GM19455 (cell line): Measurements from ENCODE around the gene FGD2.

Experiments
- ATAC-seq: cut with Tn5 transposase; IDR thresholded peaks from one replicate; pipeline ENCODE4 v1.9.1; 2021; ENCODE audit not compliant: unreplicated experiment

Gene FGD2, protein sequence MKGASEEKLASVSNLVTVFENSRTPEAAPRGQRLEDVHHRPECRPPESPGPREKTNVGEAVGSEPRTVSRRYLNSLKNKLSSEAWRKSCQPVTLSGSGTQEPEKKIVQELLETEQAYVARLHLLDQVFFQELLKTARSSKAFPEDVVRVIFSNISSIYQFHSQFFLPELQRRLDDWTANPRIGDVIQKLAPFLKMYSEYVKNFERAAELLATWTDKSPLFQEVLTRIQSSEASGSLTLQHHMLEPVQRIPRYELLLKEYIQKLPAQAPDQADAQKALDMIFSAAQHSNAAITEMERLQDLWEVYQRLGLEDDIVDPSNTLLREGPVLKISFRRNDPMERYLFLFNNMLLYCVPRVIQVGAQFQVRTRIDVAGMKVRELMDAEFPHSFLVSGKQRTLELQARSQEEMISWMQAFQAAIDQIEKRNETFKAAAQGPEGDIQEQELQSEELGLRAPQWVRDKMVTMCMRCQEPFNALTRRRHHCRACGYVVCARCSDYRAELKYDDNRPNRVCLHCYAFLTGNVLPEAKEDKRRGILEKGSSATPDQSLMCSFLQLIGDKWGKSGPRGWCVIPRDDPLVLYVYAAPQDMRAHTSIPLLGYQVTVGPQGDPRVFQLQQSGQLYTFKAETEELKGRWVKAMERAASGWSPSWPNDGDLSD

DNA sequence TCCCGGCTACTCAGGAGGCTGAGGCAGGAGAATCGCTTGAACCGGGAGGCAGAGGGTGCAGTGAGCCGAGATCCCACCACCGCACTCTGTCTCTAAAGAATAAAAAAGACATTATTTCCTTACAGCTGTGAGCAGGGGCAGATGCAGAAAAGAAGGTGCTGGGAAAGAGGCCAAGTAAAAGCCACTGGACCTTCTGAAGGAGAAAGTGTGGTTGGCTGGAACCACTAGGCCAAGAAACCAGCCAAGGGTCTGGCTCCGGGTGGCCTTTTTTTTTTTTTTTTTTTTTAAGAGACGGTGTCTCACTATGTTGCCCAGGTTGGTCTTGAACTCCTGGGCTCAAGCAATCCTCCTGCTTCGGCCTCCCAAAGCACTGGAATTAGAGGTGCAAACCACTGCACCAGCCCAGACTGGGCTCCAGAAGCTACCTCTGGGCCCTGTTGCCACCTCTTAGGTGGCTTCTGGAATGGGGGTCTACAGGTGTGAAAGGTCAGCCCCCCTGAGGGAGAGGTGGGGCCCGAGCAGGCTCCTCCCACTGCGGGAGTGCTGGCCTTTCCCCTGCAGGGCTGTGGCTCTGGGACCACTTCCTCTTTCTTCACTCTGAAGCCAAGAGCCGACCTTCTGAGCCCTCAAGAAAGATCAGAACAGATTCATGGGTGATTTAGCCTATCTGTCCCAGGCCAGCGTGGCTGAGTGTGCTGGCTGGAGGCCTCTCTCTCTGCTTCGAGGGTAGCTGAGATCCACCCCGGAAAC lies at the start of gene FGD2:
FGD2 (plus strand) TSS at position 595 of the 750 bp plus-strand sequence. CDS start 163 bp downstream, outside the sequence.
- ATAC-seq = peak; percentile 71

DNA sequence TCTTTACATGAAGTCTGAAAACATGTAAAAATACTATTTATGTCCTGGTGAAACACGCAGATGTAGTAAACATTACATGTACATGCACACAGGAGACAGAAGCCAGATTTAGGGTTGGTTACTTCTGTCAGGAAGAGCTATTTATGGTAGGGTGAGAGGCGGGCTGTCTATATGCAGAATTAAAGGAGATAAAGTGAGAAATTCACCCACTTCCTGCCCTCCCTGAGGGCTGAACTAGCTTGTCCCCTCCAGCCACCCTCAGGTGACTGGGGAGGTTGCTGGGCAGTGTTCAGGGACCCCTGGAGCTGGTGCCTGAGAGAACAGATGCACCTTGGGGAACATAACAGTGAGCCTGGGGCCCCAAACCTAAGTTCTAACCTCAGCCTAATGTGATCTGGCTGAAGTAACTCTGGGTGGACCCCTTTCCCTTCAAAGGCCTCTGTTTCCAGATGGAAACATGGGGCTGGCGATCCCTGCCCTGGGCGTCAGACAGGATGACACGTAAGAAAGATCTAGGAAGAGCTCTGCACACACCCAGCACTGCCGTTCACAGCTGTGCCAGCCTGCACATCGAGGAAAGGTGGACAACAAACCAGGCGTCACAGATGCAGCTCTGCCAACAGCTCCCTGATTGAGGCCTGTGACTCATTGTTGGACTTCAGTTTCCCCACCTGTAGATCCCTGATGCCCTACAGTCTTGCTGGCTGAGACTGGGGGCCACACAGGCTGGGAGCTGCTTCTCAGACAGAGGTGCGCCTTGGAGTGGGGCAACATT lies 49.6 kb upstream of the FGD2 start:
- ATAC-seq = no peak

DNA sequence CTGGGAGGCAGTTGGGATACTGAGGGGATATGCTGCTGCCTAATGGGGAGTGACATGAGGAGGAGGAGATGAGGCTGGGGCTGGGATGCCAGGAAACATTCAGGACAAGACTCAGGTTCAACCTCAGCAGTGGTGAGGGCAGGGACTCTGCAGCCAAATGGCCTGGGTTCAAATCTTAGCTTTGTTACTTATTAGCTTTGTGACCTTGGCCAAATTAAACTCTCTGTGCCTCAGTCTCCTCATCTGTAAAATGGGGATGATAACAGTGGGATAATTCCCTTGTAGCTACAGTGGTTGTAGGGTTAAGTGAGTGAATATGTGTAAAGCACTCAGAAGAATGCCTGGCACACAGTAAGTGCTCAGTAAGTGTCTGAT lies 49.0 kb upstream of the FGD2 start:
- ATAC-seq = no peak

DNA sequence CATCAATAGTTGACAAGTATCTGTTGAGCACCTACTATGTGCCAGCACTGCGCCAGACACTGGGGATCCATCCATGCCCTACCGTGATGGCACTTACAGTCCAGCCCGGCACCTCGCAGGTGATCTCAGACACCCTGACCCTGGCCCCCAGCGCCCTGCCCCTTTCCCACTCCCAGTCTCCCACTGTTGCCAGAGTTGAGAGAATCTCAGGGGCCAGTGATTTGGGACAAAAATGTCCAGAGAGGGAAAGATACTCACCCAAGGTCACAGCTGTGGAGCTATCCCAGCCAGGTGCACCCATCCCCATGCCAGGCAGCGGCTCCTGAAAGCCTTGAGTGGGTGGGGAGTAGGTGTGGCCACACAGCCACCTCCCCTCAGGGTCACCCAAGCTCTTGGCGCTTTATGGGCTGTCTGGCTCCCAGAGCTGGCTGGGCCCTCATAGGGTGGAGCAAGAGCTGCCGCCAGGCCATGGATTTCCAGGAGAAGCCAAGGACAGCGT lies 47.6 kb upstream of the FGD2 start:
- ATAC-seq = no peak

DNA sequence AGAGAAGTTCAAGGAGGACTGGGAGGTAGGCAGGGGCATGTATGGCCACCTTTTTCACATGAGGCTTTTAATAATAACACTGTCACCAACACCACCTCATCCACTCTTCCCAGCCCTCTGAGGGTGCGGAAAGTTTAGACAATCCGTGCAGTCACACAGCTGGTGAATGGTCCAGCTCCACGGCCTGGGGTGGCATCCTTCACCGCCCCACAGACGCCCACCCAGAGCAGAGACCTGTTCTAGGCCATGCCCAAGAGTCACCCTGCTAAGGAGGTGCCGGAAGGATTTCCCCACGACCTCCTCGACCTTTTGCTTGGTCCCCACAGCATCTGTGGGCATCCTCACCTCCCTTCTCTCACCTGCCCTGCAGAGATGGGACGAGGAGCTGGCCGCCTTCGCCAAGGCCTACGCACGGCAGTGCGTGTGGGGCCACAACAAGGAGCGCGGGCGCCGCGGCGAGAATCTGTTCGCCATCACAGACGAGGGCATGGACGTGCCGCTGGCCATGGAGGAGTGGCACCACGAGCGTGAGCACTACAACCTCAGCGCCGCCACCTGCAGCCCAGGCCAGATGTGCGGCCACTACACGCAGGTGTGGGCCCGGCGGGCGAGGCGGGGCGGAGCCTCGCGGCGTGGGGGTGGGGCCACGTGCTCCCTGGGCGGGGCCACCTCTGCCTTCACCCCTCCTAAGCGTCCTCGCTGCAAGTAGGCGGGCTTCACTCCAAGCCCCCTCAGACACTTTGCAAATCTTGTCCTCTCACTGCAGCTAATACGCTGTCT lies 46.5 kb upstream of the FGD2 start:
- no peak for ATAC-seq

DNA sequence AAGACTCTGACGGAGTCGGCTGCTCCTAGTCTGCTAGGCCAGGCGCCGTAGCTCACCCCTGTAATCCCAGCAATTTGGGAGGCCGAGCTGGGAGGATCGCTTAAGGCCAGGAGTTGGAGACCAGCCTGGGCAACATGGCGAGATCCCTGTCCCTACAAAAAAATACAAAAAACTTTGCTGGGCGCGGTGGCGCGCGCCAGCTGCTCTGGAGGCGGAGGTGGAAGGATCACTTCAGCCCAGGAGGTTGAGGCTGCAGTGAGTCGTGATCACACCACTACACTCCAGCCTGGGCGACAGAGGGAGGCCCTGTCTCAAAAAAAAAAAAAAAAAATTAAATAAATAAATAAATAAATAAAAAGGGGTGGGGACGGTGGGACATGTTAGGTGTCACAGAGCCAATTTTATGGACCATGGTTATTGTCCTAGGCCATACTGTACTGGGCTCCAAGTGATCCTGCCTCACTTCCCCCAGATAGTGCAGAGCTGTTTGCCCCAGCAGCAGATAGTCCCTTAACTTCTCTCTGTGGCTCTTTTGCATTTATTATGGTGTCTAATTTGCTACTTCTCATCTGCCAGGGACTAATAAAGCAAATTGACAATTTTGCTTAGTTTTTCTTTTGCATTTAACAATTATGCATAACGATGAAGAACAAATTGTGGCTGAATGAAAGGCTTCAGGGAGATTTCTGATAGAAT lies 45.8 kb upstream of the FGD2 start:
- ATAC-seq = no peak

DNA sequence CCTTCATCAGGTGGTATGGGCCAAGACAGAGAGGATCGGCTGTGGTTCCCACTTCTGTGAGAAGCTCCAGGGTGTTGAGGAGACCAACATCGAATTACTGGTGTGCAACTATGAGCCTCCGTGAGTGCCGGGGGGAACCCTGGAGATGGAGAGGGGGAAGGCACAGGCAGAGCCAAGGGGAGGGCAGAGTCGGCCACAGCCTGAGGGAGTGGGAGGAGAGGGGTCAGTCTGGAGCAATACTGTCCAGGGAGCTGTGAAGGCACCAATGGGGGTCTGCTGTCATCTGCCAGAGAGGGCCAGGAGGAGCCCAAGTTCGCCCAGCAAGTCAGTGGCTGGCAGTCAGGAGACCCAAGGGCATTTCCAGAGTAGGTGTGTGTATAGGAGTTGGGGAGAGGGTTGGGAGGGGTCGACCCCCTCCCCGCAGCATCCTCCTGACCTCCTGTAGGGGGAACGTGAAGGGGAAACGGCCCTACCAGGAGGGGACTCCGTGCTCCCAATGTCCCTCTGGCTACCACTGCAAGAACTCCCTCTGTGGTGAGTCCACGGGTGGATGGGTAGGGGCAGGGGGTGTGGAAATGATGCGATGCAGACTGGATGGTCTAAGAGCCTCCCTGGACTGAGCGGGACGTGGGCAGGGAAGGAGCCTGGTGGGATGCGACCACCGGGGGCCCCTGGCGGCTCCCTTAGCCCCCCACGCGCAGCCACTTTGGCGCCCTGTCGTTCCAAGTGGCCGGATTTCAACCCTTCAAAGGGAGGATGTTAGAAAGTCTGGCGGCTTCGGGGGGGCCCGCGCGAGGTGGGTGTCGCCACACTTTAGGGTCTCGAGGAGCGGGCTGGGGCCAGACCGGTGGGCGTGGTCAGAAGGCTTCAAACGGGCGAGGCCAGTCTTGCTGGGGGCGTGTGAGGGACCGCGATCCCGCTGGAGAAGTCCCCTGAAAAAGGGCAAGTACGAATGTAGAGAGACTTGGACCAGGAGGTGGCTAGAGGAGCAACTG lies 43.7 kb upstream of the FGD2 start:
- no peak for ATAC-seq

DNA sequence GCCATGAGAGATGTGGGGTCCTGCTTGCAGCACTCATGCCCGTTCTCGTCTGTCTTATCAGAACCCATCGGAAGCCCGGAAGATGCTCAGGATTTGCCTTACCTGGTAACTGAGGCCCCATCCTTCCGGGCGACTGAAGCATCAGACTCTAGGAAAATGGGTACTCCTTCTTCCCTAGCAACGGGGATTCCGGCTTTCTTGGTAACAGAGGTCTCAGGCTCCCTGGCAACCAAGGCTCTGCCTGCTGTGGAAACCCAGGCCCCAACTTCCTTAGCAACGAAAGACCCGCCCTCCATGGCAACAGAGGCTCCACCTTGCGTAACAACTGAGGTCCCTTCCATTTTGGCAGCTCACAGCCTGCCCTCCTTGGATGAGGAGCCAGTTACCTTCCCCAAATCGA lies 42.6 kb upstream of the FGD2 start:
- no peak for ATAC-seq

DNA sequence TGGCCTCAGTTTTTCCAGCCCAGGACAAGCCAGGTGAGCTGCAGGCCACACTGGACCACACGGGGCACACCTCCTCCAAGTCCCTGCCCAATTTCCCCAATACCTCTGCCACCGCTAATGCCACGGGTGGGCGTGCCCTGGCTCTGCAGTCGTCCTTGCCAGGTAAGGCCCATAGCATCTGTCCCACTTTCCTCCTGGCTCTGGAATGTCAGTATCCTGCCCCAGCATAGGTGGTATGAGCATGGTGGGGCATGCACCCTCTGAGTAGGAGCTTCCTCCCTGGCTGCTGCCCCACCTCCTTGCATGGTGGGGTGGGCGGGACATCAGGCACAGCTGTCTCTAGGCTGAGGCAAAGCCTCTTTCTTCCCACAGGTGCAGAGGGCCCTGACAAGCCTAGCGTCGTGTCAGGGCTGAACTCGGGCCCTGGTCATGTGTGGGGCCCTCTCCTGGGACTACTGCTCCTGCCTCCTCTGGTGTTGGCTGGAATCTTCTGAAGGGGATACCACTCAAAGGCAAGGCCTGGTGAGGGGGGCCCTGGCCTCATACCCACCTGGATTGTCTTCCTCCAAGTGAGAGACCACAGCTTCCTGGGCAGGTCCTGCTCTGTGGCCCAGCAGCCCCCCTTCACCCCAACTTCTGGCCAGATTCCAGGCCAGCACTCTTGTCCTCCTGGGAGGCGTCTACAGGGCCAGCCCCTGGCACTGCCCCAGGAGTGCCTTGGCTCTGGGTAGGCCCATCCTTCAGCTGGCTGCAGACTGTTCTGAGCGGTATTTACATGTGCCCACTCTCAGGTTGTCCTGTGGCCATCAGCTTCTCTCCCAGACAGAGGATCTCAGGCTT lies 41.8 kb upstream of the FGD2 start:
- no peak for ATAC-seq

DNA sequence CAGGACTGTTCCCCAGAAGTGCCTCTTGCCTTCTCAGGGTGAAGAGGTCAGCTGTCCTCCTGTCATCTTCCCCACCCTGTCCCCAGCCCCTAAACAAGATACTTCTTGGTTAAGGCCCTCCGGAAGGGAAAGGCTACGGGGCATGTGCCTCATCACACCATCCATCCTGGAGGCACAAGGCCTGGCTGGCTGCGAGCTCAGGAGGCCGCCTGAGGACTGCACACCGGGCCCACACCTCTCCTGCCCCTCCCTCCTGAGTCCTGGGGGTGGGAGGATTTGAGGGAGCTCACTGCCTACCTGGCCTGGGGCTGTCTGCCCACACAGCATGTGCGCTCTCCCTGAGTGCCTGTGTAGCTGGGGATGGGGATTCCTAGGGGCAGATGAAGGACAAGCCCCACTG lies 41.1 kb upstream of the FGD2 start:
- no peak for ATAC-seq

DNA sequence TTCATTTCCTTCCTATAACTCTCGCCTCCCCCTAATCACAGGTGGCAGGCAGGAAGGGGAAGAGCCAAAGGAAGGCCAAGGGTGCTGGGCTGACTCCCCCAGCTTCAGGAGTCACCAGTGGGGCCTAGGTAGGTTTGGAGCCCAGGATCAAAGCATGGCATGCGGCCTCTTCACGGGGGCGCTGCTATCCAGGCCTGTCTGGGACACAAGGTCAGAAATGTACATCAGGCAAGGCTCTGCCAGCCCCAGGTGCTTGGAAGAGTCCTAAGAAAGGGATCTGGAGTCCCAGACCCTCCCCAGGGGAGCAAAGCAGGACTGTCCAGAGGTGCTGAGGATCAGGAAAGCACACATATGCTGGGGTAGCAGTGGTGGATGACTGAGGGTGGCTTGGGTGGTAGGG lies 40.5 kb upstream of the FGD2 start:
- ATAC-seq = no peak

DNA sequence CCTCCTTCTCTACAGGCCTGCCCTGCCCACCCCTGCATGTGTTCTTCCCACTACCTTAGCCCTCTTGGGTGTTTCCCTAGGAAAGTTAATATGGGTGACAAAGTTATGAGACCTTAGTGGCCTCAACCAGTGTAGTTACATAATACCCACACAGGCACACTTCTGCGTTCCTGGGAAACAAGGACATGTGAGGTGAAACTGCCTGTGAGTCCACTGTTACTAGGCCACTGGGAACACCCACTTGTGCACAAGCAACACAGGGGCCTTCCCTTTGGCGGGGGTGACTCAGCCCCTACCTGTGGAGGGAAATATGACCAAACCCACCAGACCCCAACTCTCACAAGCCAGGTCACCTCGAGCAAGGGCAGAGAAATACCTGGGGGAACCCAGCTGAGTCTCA lies 38.2 kb upstream of the FGD2 start:
- ATAC-seq = no peak

DNA sequence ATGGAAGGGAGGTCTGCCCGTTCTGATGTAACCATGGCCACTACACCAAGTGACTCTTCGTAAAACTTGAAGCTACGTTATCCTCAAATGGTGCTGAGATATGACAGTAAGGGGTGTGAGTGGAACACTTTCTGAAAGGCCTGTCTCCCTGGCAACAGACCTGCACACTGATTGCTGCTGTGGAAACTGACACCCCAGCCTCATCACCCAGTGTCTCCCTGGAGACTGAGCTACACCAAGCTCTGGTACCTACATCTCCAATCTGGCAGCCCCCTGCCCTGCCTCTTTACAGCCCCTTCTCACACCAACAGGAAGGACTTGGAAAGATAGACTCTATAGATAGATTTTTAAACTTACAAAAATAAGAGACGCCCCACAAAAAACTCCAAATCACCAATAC lies 37.7 kb upstream of the FGD2 start:
- no peak for ATAC-seq

DNA sequence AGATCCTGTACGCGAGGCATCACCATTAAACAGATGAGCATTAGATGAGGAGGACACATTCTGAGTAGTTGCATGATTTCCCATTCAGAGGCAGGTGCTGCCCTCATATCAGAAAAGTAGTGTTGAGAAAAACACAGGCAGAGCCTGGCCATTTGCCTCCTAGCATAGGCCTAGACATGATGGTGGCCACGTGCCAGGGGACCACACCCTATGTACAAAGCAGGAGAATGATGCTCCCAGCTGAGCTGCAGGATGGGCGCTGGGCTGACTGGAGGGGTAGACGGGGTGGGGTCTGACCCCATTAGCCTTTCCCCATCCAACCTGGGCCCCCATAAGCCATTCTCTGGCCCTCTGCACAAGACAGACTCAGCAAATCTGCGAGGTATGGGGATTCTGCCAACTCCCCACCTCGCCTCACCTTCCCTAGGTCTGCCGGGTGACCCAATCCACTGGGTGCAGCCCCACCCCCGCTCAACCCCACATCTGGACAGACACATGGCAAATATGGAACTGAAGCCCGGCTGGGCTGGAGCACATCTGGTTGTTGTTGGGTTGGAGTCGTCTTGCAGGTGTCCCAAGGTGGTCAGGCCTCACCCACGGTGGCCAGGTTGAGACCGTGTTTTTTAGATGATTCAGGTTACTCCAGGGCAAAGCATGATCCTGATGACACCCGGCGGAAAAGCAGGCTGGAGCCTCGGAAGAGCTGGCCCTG lies 37.0 kb upstream of the FGD2 start:
- no peak for ATAC-seq

DNA sequence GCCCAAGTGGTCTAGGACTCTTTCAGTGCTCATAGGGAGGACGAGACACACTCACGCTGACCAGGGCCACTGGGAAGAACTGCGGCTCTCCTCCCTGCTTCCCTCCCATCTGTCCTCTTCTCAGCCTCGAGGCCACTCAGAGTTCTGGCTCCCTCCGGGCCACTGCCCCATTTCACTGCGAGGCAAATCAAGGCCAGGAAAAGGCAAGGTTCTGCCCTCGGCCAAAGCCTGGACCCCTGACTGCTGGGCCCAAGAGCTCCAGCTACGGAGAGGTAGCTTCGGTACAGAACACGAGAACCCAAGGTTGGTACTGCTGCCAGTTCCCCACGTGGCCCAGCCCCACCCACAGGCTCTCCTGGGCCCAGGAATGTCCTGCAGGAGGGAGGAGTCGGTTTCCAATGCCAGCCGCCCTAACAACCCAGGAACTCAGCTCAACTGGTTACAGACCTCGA lies 36.2 kb upstream of the FGD2 start:
- no peak for ATAC-seq

DNA sequence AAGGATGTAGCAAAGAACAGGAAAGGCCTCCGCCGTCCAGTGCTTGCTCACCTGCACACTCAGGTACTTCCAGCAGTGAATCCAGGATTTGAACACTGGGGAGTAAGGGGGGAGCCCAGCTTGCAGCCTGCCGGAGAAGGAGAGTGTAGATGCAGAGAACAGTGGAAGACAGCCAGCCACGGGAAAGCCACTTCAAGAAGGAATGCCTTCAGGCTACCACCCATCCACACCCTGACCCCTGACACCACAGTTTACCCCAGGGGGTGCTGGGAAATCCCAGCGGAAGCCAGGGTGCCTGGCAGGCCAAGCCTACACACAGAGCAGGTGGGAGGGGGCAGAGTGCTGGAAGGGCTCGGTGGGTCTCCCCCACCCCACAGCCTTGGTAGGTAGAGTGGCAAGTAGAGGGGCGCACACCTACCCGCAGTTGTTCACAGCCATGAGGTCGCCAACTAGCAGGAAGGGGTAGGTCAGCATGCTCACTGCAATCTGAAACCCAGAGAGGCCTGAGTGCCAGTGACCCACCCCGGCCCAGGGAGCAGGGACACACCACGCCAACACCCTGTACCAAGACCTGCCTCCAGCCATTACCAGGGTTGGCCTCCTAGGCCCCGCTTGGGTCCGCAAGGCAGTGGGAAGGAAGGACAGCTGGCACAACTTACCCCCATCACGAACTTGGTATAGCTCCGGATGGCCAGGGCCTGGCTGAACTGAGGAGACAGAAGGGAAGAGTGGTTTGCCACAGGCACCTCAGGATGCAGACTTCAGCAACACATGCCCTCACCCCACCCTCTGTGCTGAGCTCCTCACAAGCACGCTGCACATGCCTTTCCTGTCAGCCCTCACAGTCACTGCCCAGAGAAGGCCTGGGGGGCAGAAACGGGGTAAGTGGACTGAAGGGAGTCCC lies 35.2 kb upstream of the FGD2 start:
- no peak for ATAC-seq
